ENCODE data around the gene STUM.
"Not testable (repeated sequence)": the region's sequence is repeated elsewhere in the genome, so short reads cannot be mapped to it uniquely, and the experiment has no call there.

STUM gene, protein sequence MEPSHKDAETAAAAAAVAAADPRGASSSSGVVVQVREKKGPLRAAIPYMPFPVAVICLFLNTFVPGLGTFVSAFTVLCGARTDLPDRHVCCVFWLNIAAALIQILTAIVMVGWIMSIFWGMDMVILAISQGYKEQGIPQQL

DNA sequence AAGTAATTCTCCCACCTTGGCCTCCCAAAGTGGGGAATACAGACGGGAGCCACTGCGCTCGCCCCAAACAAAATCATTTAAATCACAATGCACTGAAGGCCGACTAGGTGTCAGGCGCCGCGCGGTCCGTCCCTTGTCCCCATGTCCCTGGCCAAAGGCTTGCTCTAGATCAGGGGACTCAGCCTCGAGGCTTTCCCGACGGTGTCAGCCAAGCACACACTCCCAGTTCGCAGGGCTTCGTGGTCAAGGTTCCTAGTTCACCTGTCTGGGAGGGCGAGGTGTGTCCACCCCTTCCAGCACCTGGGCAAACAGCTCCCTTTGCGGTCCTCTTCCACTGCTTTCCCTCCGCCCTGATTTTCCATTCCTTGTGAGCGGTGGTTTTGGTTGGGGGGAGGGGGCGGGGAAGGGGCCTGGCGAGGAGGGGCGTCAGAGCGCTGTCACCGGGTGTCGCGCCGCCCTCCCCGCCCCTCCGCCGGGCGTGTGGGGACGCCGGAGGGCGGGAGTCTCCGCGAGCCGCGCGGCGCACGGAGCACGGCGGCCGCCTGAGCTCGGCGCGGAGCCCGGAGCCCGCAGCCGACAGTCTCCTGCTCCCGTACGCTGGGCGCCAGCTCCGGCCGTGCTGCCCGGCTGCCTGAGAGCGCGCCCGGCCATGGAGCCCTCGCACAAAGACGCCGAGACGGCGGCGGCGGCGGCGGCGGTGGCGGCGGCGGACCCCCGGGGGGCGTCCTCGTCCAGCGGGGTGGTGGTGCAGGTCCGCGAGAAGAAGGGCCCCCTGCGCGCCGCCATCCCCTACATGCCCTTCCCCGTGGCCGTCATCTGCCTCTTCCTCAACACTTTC, at the start of gene STUM:
Gene STUM (plus strand): TSS at position 509 of the 838 bp plus-strand sequence. CDS start 141 bp downstream, at position 650.
- peak within 1 kb of the TSS; percentile 19 for H3K4me3 ChIP-seq (replicated peaks; ENCODE audit: low read depth, low read length)
- TF ChIP-seq, protein P1, sequence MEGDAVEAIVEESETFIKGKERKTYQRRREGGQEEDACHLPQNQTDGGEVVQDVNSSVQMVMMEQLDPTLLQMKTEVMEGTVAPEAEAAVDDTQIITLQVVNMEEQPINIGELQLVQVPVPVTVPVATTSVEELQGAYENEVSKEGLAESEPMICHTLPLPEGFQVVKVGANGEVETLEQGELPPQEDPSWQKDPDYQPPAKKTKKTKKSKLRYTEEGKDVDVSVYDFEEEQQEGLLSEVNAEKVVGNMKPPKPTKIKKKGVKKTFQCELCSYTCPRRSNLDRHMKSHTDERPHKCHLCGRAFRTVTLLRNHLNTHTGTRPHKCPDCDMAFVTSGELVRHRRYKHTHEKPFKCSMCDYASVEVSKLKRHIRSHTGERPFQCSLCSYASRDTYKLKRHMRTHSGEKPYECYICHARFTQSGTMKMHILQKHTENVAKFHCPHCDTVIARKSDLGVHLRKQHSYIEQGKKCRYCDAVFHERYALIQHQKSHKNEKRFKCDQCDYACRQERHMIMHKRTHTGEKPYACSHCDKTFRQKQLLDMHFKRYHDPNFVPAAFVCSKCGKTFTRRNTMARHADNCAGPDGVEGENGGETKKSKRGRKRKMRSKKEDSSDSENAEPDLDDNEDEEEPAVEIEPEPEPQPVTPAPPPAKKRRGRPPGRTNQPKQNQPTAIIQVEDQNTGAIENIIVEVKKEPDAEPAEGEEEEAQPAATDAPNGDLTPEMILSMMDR (IDR thresholded peaks at IDR 0.05; ENCODE audit: low read length, missing control alignments), result no peak
- DNase-seq (ENCODE audit: low read depth), result peak; percentile 27

DNA sequence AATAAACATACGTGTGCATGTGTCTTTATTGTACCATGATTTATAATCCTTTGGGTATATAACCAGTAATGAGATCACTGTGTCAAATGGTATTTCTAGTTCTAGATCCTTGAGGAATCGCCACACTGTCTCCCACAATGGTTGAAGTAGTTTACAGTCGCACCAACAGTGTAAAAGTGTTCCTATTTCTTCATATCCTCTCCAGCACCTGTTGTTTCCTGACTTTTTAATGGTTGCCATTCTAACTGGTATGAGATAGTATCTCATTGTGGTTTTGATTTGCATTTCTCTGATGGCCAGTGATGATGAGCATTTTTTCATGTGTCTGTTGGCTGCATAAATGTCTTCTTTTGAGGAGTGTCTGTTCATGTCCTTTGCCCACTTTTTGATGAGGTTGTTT, 48.9 kb upstream of the STUM start:
- DNase-seq (ENCODE audit: low read depth); H3K4me3 ChIP-seq (replicated peaks; ENCODE audit: low read depth, low read length): not testable (repeated sequence)

DNA sequence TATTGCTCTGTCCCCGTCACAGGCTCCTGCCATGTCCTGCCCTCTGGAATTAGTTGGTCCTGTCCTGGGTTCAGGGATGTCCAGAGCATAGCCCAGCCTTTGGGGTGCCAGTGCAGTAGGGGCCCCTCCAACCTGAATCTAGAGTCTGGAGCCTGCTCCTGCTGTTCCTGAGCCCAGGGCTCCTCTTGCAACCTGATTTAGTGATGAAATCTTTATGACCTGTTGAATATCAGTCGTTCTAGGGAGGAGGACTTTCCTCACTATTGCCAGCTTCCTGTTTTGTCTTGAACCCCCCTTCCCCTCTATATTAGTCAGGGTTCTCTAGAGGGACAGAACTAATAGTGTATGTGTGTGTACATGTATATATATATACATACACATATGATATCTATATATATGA, 42.5 kb upstream of the STUM start:
- TF ChIP-seq, protein P1 (IDR thresholded peaks at IDR 0.05; ENCODE audit: low read length, missing control alignments), result no peak
- no peak overlapping the region for H3K4me3 ChIP-seq (replicated peaks; ENCODE audit: low read depth, low read length)
- no peak for DNase-seq (ENCODE audit: low read depth)

DNA sequence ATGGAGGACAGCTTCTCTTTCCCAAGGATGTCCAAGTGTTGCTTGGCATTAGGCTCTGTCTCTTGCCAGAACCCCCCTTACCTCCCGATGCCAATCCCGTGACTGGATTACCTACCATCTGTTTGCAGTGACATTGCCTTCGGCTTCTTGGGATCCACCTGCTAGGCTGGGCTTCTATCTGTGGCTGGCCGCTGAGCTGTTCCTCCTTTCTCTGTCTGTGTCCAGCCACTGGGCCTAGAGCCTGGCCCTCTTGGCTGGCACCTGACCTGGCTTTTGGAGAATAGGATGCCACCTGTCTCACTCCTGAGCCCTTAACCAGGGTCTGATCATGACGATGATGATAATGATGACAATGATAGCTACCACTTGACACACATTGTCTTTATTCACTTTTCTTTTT, 41.6 kb upstream of the STUM start:
- no peak overlapping the region for H3K4me3 ChIP-seq (replicated peaks; ENCODE audit: low read depth, low read length)
- no peak for DNase-seq (ENCODE audit: low read depth)
- TF ChIP-seq, protein P1 (IDR thresholded peaks at IDR 0.05; ENCODE audit: low read length, missing control alignments), result no peak

DNA sequence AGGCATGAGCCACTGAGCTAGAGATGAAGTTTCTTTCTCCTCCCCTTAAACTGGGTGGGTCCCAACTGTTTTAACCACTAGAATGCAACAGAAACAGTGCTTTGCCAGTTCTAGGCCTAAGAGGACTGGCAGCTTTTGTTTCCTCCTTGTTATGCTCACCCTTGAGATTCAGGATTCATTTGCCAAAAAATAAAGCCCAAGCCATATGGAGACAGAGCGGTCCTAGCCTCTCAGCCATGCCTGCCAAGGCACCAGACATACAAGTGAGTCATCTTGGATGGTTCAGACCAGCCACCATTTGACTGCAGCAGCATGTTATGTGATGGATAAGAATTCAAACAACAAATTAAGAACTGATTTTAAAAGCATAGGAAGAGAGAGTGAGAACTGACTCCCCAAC, 38.1 kb upstream of the STUM start:
- DNase-seq (ENCODE audit: low read depth), result peak; percentile 8
- TF ChIP-seq, protein P1 (IDR thresholded peaks at IDR 0.05; ENCODE audit: low read length, missing control alignments), result no peak

DNA sequence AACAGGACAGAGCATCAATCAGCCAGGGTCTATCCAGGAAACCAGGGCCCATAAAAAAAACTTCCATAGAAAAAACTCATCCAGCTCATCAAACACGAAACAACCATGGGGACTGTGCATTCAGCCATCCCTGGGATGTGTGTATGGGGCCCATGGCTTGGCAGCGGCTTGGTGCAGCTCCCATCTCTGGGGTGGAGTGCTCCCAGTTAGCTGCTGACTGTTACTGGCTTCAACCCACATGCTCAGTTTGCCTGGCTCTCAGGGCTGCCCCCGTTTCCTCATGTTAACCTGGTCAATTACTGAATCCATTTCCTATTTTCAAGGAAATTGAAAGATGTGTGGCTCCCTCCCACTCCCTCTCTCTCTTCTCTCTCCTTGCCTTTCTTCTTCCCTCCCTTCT, 37.3 kb upstream of the STUM start:
- no peak for DNase-seq (ENCODE audit: low read depth)
- TF ChIP-seq, protein P1 (IDR thresholded peaks at IDR 0.05; ENCODE audit: low read length, missing control alignments), result no peak
- no peak overlapping the region for H3K4me3 ChIP-seq (replicated peaks; ENCODE audit: low read depth, low read length)

More for the DNA sequence above, 38.1 kb upstream of the STUM start:
- H3K4me3 ChIP-seq (replicated peaks; ENCODE audit: low read depth, low read length), result no peak overlapping the region

DNA sequence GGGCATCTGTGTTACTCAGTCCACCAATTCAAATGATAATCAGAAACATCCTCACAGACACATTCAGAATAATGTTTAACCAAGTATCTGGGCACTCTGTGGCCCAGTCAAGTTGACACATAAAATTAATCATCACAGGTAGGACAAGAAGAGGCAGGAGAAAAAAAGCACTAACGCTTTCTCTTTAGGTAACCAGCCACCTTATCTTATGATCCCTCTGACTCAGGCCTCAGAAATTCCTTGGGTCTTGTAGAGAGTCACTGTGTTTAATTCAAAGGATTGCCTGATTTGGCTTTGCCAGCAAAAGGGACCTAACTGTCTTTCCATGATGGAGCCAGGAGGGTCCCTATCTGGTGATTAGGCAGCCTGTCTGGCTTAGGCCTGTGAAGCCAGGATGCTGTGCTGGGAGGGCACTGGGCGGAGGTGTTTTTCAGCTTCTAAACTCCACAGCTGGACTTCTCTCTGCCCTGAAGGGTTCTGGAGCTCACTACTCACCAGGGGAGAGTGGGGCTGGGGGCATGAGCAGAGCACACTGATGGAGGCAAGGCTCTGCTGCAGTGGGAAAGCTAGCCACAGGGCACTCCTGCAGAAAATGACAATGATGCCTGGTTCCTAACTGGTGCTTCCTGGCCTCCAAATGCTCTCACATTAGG, 36.4 kb upstream of the STUM start:
- no peak overlapping the region for H3K4me3 ChIP-seq (replicated peaks; ENCODE audit: low read depth, low read length)
- TF ChIP-seq, protein P1 (IDR thresholded peaks at IDR 0.05; ENCODE audit: low read length, missing control alignments), result no peak
- no peak for DNase-seq (ENCODE audit: low read depth)

Measured in fibroblast of pulmonary artery (primary cell).